Measurements from ENCODE around the gene NFIX. TPM values are rescaled to one million over a fixed set of nuclear protein-coding genes. Genes with fewer than 3 reads are reported as not detected.

NFIX gene
- total and polyA plus RNA-seq, 9 of the 15 experiments (the other 6 are each of a cell fraction or from before 2014, with no cell fraction given), result 0.28 to 26.8 (median 5.4) TPM

- no peak for TF ChIP-seq BRD4 (IDR thresholded peaks at IDR 0.05)
- no peak for TF ChIP-seq KLF13 (tag; IDR thresholded peaks at IDR 0.05; ENCODE audit: borderline replicate concordance, low read depth)
- TF ChIP-seq NFRKB (IDR thresholded peaks at IDR 0.05; ENCODE audit: low read depth), result no peak
- TF ChIP-seq KAT7 (CRISPR knock-in tag; IDR thresholded peaks at IDR 0.05; ENCODE audit: borderline replicate concordance), result no peak
Observed at GRCh38 chr19:13127051-13127450, 131.8 kb downstream of the NFIX start (continued).

DNA sequence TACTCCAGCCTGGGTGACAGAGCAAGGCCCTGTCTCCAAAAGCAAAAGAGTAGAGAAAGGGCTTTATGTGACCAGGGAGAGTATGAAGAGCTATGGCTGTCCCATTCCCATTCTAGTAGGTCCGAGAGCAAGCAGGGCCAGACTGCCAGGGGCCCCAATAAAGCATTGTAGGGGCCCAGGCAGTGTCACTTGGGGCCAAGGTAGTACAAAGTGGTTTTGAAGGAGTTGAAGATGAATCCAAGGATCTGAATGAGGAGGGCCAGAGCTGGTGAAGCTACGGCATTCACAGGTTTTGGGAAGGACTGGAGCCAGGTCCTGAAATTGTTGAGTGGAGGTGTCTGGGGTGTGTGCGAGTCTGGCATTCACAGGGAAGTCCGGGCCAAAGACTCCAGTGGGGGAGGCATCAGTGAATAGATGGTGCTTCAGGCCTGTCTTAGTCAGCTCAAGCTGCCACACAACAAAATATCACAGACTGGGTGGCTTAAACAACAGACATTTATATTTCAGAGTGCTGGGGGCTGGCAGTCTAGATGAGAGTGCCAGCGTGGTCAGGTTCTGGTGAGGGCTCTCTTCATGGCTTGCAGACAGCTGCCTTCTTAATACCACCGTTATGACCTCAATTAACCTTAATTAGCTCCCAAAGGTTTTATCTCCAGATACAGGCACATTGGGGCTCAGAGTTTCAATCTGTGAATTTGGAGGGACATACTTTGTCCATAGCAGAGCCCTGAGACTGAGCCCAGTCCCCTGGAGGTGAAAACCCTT is 132.7 kb downstream of the NFIX start:
- H3K36me3 ChIP-seq (ENCODE audit: control insufficient read depth, insufficient read depth, low read length), result peaks cover 80% of the 10 kb centered on the region
- no peaks in the 10 kb centered on the region for H3K27me3 ChIP-seq (ENCODE audit: control insufficient read depth in 2 of 2, insufficient read depth in 2 of 2, low read length in 2 of 2)
- WGBS (ENCODE audit: insufficient coverage, low coverage, missing lambda C conversion rate), result 85% methylated on average over 6 of the region's 6 CpGs
- H3K27ac ChIP-seq (ENCODE audit: extremely low read depth, low read depth, low read length), result no peak overlapping the region; the same call in 2 of the 3 replicates
- no TSS peak for BruUV-seq (replicated peaks)
- ATAC-seq (peak; percentile 12; the same call in 1 of the 3 replicates), DNase-seq (ENCODE audit: extremely low read depth in 1 of 4, low spot score in 3 of 4) (no peak), FAIRE-seq (no peak)
- H3K4me3 ChIP-seq, result no peak overlapping the region
- H3K79me2 ChIP-seq (ENCODE audit: control insufficient read depth, insufficient read depth, low read length), result peaks cover 91% of the 10 kb centered on the region
- no peak overlapping the region for H3K4me2 ChIP-seq (ENCODE audit: insufficient read depth, low read length)
- intact Hi-C loops (cut with micrococcal nuclease), result no loop called here
- CTCF ChIA-PET (ENCODE audit: low intra/inter-chr PET ratio), result interaction anchor here (0.6 kb wide), 1 partner anchor 1991 kb away, joined by 3 read pairs; no protein-coding TSS in a partner anchor
- H3K9ac ChIP-seq (ENCODE audit: insufficient read depth in 1 of 2, low read depth in 2 of 2, low read length in 2 of 2), result peak overlapping the region in 1 of 2 experiments; percentile 65; a peak in 1 of 4 replicates
- no peak overlapping the region for H2AFZ ChIP-seq (ENCODE audit: low read depth, low read length)
- peaks cover 16 to 22% of the 10 kb centered on the region in 2 experiments for H3K4me1 ChIP-seq (replicated peaks in 1 of 2; ENCODE audit: control insufficient read depth in 2 of 2, insufficient read depth in 2 of 2, low read length in 2 of 2)
- H3K9me1 ChIP-seq (ENCODE audit: control insufficient read depth, insufficient read depth, low read length), result no peaks in the 10 kb centered on the region
- no peaks in the 10 kb centered on the region for H3K9me3 ChIP-seq (replicated peaks; ENCODE audit: control insufficient read depth, insufficient read depth, low read depth, low read length)
- TF ChIP-seq POLR2A (conservative IDR thresholded peaks at IDR 0.05) (peak; percentile 56; the same call in 1 of the 2 replicates), MBD2 (IDR thresholded peaks at IDR 0.05; ENCODE audit: borderline replicate concordance, low read depth) (no peak), SUPT5H (IDR thresholded peaks at IDR 0.05) (peak; percentile 54; the same call in 1 of the 2 replicates), L3MBTL2 (IDR thresholded peaks at IDR 0.05) (no peak)
- in situ Hi-C loops (cut with MboI), result no loop called here
- POLR2A ChIA-PET, result interaction anchor here (0.8 to 3.1 kb wide), 7 partner anchors 9 to 42 kb away, joined by 3 to 13 read pairs (median 10); partner anchors contain the start of genes IER2, NACC1 and STX10
- peaks cover 54% of the 10 kb centered on the region for H4K20me1 ChIP-seq (replicated peaks; ENCODE audit: control insufficient read depth, insufficient read depth, low read length)
